Neural progenitor cell (in vitro differentiated cells): ENCODE results near the gene IQGAP3. TPM values are rescaled to one million over a fixed set of nuclear protein-coding genes. Genes with fewer than 3 reads are reported as not detected.

Experiments
- DNase-seq: peaks from one replicate; pipeline ENCODE4 v3.0.0-alpha.2; 2016; ENCODE audit warnings: low spot score
- H2AFZ ChIP-seq: fragments of 200-600 bp; sonication (generic); replicated peaks from 2 replicates; pipeline ENCODE4 v1.6.1; 2016; ENCODE audit warnings: antibody characterized with exemption
- H3F3A ChIP-seq: fragments of 200-600 bp; sonication (generic); 2 replicates; pipeline ENCODE4 v1.6.1; 2016; ENCODE audit warnings: antibody characterized with exemption, low read depth
- H3K27ac ChIP-seq: fragments of 200-600 bp; sonication (generic); 2 replicates; pipeline ENCODE4 v1.5.1; 2016; ENCODE audit warnings: mild to moderate bottlenecking
- H3K27me3 ChIP-seq: fragments of 200-600 bp; sonication (generic); 2 replicates; pipeline ENCODE4 v1.6.1; 2016; ENCODE audit warnings: mild to moderate bottlenecking, moderate library complexity
- H3K36me3 ChIP-seq: fragments of 200-600 bp; sonication (generic); 2 replicates; pipeline ENCODE4 v1.5.1; 2016
- H3K4me1 ChIP-seq: fragments of 200-600 bp; sonication (generic); 2 replicates; pipeline ENCODE4 v1.6.1; 2016; ENCODE audit warnings: mixed run types
- H3K4me2 ChIP-seq: fragments of 200-600 bp; sonication (generic); 2 replicates; pipeline ENCODE4 v1.6.1; 2016
- H3K4me3 ChIP-seq: fragments of 200-600 bp; sonication (generic); 2 replicates; pipeline ENCODE4 v1.5.1; 2016
- H3K79me2 ChIP-seq: fragments of 200-600 bp; sonication (generic); 2 replicates; pipeline ENCODE4 v1.6.1; 2016; ENCODE audit warnings: low read depth
- H3K9ac ChIP-seq: fragments of 200-600 bp; sonication (generic); 2 replicates; pipeline ENCODE4 v1.6.1; 2016
- H3K9me3 ChIP-seq: fragments of 200-600 bp; sonication (generic); 2 replicates; pipeline ENCODE4 v1.5.1; 2016; ENCODE audit warnings: low read depth
- H4K20me1 ChIP-seq: fragments of 200-600 bp; sonication (generic); 2 replicates; pipeline ENCODE4 v1.6.1; 2016; ENCODE audit warnings: low read depth
- H3K27ac Mint-ChIP-seq: 3 replicates; pipeline ENCODE4 v1.8.0; 2021; ENCODE audit warnings: mixed read lengths
- H3K27me3 Mint-ChIP-seq: 2 replicates; pipeline ENCODE4 v1.8.0; 2022; ENCODE audit warnings: low read depth, mild to moderate bottlenecking, inconsistent platforms, moderate library complexity, mixed read lengths; ENCODE audit not compliant: insufficient read depth
- H3K36me3 Mint-ChIP-seq: 3 replicates; pipeline ENCODE4 v1.8.0; 2021; ENCODE audit warnings: mixed read lengths
- H3K4me1 Mint-ChIP-seq: 3 replicates; pipeline ENCODE4 v1.8.0; 2021; ENCODE audit warnings: mixed read lengths
- H3K4me3 Mint-ChIP-seq: 3 replicates; pipeline ENCODE4 v1.8.0; 2021; ENCODE audit warnings: mild to moderate bottlenecking, moderate library complexity, mixed read lengths
- H3K9me3 Mint-ChIP-seq: 3 replicates; pipeline ENCODE4 v1.8.0; 2020; ENCODE audit warnings: mixed read lengths
- EZH2 ChIP-seq: fragments of 200-600 bp; sonication (generic); IDR thresholded peaks from 2 replicates; pipeline ENCODE4 v1.6.1; 2017; ENCODE audit warnings: antibody characterized with exemption, mild to moderate bottlenecking, moderate library complexity
- EZH2phosphoT487 ChIP-seq: fragments of 200-600 bp; sonication (generic); IDR thresholded peaks from 2 replicates; pipeline ENCODE4 v1.6.1; 2017; ENCODE audit warnings: antibody characterized with exemption
- total RNA-seq: library from RNA; depleted of rRNA; stranded (reverse); fragments of >200 nt; gene quantifications from 2 replicates; pipeline ENCODE4 v1.2.3, GENCODE V29; 2015; ENCODE audit warnings: low replicate concordance
- TF ChIP-seq, protein P1 (sequence below): fragments of 200-600 bp; sonication (generic); IDR thresholded peaks from 2 replicates; pipeline ENCODE4 v1.5.1; 2017; ENCODE audit warnings: antibody characterized with exemption, mild to moderate bottlenecking

Gene IQGAP3
- total RNA-seq, 1 donor from 2014 or later: 31.5 TPM

DNA sequence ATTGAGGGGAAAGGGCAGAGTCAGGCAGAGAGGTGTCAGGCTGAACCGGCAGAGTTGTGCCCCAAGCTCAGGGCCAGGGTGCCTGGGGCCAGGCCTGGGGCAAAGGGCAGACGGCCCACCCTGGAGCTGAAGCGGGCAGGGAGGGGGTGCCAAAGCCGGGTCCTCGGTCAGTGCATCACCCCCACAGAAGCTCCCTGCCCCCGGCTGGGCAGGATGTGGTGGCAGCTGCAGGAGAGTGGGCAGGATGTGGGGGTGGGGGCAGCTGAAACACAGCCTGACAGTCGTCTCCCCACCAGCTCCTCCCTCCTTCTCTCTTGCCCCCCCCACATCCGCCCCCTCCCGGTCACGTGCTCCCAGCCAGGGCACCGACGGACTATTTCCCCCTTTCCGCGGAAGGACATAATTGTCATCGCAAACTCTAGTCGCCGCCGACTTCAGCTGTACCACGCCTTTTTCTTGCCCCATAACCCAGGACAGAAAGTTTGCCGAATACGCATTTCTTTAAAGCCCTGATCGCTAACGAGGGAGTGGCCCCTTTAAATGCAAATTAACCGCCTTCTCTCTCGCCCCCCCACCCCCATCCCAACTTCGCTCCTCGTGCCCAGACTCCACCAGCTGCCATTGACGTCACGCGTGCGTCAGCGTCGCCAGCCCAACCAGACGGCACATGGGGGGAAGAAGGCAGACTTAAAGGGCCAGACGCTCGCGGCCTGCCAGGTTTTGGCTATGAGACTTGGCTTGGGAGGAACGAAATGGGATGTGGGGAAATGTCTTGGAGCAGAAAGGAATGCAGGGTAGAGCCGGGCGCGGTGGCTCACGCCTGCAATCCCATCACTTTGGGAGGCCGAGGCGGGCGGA is 67.3 kb downstream of the IQGAP3 start:
- H3K79me2 ChIP-seq: no peaks in the 10 kb centered on the region
- H3K9ac ChIP-seq: no peak overlapping the region
- no peaks in the 10 kb centered on the region for H3K9me3 Mint-ChIP-seq
- H3K4me1 Mint-ChIP-seq: peaks cover 45% of the 10 kb centered on the region
- peak overlapping the region; percentile 51 for H3K4me2 ChIP-seq
- no peaks in the 10 kb centered on the region for H3K36me3 ChIP-seq
- no peaks in the 10 kb centered on the region for H3K36me3 Mint-ChIP-seq
- H3F3A ChIP-seq: peaks cover 34% of the 10 kb centered on the region
- peaks cover 13% of the 10 kb centered on the region for H3K4me1 ChIP-seq
- peak overlapping the region; percentile 95 for H3K27ac Mint-ChIP-seq
- peak; percentile 95 for DNase-seq
- H3K27me3 ChIP-seq: no peaks in the 10 kb centered on the region
- peak overlapping the region; percentile 7 for H2AFZ ChIP-seq
- H3K27ac ChIP-seq: no peak overlapping the region
- peak overlapping the region; percentile 81 for H3K4me3 Mint-ChIP-seq
- H4K20me1 ChIP-seq: peaks cover 3% of the 10 kb centered on the region
- no peak for TF ChIP-seq EZH2
- TF ChIP-seq EZH2phosphoT487: no peak
- TF ChIP-seq, protein P1, sequence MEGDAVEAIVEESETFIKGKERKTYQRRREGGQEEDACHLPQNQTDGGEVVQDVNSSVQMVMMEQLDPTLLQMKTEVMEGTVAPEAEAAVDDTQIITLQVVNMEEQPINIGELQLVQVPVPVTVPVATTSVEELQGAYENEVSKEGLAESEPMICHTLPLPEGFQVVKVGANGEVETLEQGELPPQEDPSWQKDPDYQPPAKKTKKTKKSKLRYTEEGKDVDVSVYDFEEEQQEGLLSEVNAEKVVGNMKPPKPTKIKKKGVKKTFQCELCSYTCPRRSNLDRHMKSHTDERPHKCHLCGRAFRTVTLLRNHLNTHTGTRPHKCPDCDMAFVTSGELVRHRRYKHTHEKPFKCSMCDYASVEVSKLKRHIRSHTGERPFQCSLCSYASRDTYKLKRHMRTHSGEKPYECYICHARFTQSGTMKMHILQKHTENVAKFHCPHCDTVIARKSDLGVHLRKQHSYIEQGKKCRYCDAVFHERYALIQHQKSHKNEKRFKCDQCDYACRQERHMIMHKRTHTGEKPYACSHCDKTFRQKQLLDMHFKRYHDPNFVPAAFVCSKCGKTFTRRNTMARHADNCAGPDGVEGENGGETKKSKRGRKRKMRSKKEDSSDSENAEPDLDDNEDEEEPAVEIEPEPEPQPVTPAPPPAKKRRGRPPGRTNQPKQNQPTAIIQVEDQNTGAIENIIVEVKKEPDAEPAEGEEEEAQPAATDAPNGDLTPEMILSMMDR: no peak
- H3K4me3 ChIP-seq: peak overlapping the region; percentile 29
- H3K9me3 ChIP-seq: no peaks in the 10 kb centered on the region
- H3K27me3 Mint-ChIP-seq: peaks cover 6% of the 10 kb centered on the region

DNA sequence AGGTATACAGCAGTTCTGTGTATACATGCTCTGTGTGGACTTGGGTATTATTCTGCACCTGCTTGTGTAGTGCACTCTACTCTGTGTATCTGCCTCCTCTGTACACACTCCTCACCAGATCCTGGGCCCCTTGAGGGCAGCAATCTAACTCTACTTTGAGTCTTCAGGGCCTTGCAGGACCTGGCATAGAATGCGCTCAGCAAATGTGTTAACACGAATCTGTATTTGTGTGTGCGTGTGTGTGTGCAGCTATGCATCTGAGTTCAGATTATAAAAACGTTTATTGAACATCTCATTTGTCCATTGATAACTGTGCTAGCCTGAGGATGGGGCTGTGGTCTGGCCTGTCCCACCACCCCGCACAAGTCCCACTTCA is 67.9 kb downstream of the IQGAP3 start:
- TF ChIP-seq EZH2 (no peak), EZH2phosphoT487 (no peak)
- TF ChIP-seq, protein P1: no peak
- no peak for DNase-seq
- no peak overlapping the region for H3K27ac ChIP-seq
- H2AFZ ChIP-seq: no peak overlapping the region
- no peak overlapping the region for H3K9ac ChIP-seq
- H3F3A ChIP-seq: peaks cover 37% of the 10 kb centered on the region
- no peaks in the 10 kb centered on the region for H3K9me3 Mint-ChIP-seq
- peak overlapping the region; percentile 51 for H3K4me2 ChIP-seq
- H3K4me1 ChIP-seq: peaks cover 13% of the 10 kb centered on the region
- no peaks in the 10 kb centered on the region for H3K36me3 Mint-ChIP-seq
- peaks cover 46% of the 10 kb centered on the region for H3K4me1 Mint-ChIP-seq
- H3K79me2 ChIP-seq: peaks cover 3% of the 10 kb centered on the region
- peaks cover 6% of the 10 kb centered on the region for H3K27me3 Mint-ChIP-seq
- peaks cover 9% of the 10 kb centered on the region for H4K20me1 ChIP-seq
- no peak overlapping the region for H3K4me3 ChIP-seq
- H3K9me3 ChIP-seq: no peaks in the 10 kb centered on the region
- H3K36me3 ChIP-seq: no peaks in the 10 kb centered on the region
- peak overlapping the region; percentile 75 for H3K4me3 Mint-ChIP-seq
- H3K27ac Mint-ChIP-seq: peak overlapping the region; percentile 90
- no peaks in the 10 kb centered on the region for H3K27me3 ChIP-seq

DNA sequence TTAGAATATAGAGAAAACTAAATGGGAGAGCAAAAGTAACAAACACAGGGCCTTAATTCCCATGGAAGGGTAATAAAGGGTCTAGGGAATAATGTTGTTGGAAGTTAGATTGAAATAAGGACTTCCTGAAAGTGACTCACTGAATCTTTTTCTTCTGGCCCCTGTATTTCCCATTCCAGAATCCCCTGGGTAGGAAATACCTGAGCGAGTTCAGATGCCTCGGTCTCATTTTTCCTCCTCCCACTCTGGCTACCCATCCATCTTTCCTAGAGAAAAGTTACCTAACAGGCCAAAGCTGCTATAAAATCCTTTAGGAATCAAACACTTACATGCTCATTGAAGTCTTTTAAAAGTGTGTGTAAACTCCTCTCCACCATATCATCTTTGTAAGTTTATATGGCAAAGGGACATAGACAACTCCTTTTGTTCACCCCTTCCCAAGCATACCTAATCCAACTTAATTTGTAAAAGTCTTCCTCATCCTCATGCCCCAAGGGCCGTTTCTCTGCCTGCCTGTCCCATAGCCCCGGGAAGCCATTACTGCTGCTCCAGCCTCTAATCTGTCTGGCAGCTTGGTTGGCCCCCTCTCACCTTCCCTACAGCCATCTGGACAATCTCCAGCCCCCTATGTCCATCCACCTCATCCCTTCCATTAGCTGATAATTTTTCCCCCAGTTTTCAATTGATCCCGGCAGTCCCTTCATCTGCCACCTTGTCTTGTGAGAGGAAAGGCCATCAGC is 68.5 kb downstream of the IQGAP3 start:
- Histone ChIP-seq H3K27ac (no peak overlapping the region), H3K4me1 (peaks cover 17% of the 10 kb centered on the region), H3F3A (peaks cover 43% of the 10 kb centered on the region), H3K36me3 (no peaks in the 10 kb centered on the region), H3K27me3 (no peaks in the 10 kb centered on the region), H3K9me3 (no peaks in the 10 kb centered on the region), H2AFZ (no peak overlapping the region), H4K20me1 (peaks cover 15% of the 10 kb centered on the region), H3K4me2 (no peak overlapping the region), H3K4me3 (no peak overlapping the region), H3K9ac (no peak overlapping the region), H3K79me2 (peaks cover 8% of the 10 kb centered on the region)
- TF ChIP-seq, protein P1: no peak
- TF ChIP-seq EZH2phosphoT487: no peak
- Mint-ChIP-seq H3K9me3 (no peaks in the 10 kb centered on the region), H3K36me3 (no peaks in the 10 kb centered on the region), H3K4me1 (peaks cover 47% of the 10 kb centered on the region), H3K27ac (peak overlapping the region; percentile 90), H3K4me3 (peak overlapping the region; percentile 16), H3K27me3 (peaks cover 6% of the 10 kb centered on the region)
- no peak for DNase-seq
